HG02884 (cell line): Measurements from ENCODE around the gene DPH7.
"Not testable (repeated sequence)": the region's sequence is repeated elsewhere in the genome, so short reads cannot be mapped to it uniquely, and the experiment has no call there.

ENCODE experiments used
- ATAC-seq: cut with Tn5 transposase; IDR thresholded peaks from one replicate; pipeline ENCODE4 v1.9.1; 2021; ENCODE audit warnings: mild to moderate bottlenecking, moderate library complexity; ENCODE audit not compliant: unreplicated experiment

DPH7 gene

GRCh38 chr9:137521405-137521985 is 57.2 kb downstream of the DPH7 start:
- no peak for ATAC-seq

- no peak for ATAC-seq
Measured at GRCh38 chr9:137520614-137521404, 57.9 kb downstream of the DPH7 start.

- no peak for ATAC-seq
Measured at GRCh38 chr9:137519553-137519952, 59.2 kb downstream of the DPH7 start.

- not testable (repeated sequence) for ATAC-seq
Measured at GRCh38 chr9:137518661-137519459, 59.9 kb downstream of the DPH7 start.

- ATAC-seq = no peak
Measured at GRCh38 chr9:137516144-137516917, 62.4 kb downstream of the DPH7 start.

- no peak for ATAC-seq
Measured at GRCh38 chr9:137515338-137515724, 63.4 kb downstream of the DPH7 start.

- no peak for ATAC-seq
Measured at GRCh38 chr9:137514691-137515337, 63.9 kb downstream of the DPH7 start.

GRCh38 chr9:137513801-137514570 is 64.7 kb downstream of the DPH7 start:
- not testable (repeated sequence) for ATAC-seq

- ATAC-seq = not testable (repeated sequence)
Measured at GRCh38 chr9:137513136-137513535, 65.6 kb downstream of the DPH7 start.

GRCh38 chr9:137511758-137512463 is 66.8 kb downstream of the DPH7 start:
- no peak for ATAC-seq

- not testable (repeated sequence) for ATAC-seq
Measured at GRCh38 chr9:137511126-137511525, 67.6 kb downstream of the DPH7 start.

- ATAC-seq = no peak
Measured at GRCh38 chr9:137509198-137509597, 69.5 kb downstream of the DPH7 start.

GRCh38 chr9:137506702-137507171 is 72.0 kb downstream of the DPH7 start:
- no peak for ATAC-seq

GRCh38 chr9:137506274-137506673 is 72.5 kb downstream of the DPH7 start:
- no peak for ATAC-seq

GRCh38 chr9:137505421-137506140 is 73.1 kb downstream of the DPH7 start:
- ATAC-seq = no peak
